SW 1271 (cell line): Measurements from ENCODE around the gene C2orf92.

ENCODE experiments used
- DNase-seq, 2 experiments: peaks; one replicate each; lab custom pipeline; 2025; lab: John Stamatoyannopoulos, UW

C2orf92 gene

GRCh38 chr2:97714084-97714949 lies 44.8 kb downstream of the C2orf92 start:
- no peak for DNase-seq

- DNase-seq = no peak
These were observed 45.6 kb downstream of the C2orf92 start for GRCh38 chr2:97714950-97715652.

- no peak for DNase-seq
These were observed 46.6 kb downstream of the C2orf92 start for GRCh38 chr2:97715951-97716694.

- no peak for DNase-seq
These were observed 47.4 kb downstream of the C2orf92 start for GRCh38 chr2:97716695-97717612.

- DNase-seq = no peak
These were observed 48.1 kb downstream of the C2orf92 start for GRCh38 chr2:97717613-97717995.

GRCh38 chr2:97718051-97718882 lies 48.8 kb downstream of the C2orf92 start:
- DNase-seq = no peak

- no peak for DNase-seq
These were observed 49.4 kb downstream of the C2orf92 start for GRCh38 chr2:97718942-97719341.

- no peak for DNase-seq
These were observed 50.0 kb downstream of the C2orf92 start for GRCh38 chr2:97719362-97720155.

- no peak for DNase-seq
These were observed 51.2 kb downstream of the C2orf92 start for GRCh38 chr2:97720746-97721145.

- no peak for DNase-seq
These were observed 52.7 kb downstream of the C2orf92 start for GRCh38 chr2:97722227-97722626.

- DNase-seq = no peak
These were observed 53.9 kb downstream of the C2orf92 start for GRCh38 chr2:97723156-97724072.

- no peak for DNase-seq
These were observed 54.5 kb downstream of the C2orf92 start for GRCh38 chr2:97724073-97724410.

- DNase-seq = no peak
These were observed 55.0 kb downstream of the C2orf92 start for GRCh38 chr2:97724501-97724900.

- DNase-seq = no peak
These were observed 55.6 kb downstream of the C2orf92 start for GRCh38 chr2:97724946-97725688.

- no peak for DNase-seq
These were observed 57.0 kb downstream of the C2orf92 start for GRCh38 chr2:97726261-97727064.

- no peak for DNase-seq
These were observed 57.8 kb downstream of the C2orf92 start for GRCh38 chr2:97727296-97727695.

- DNase-seq = no peak
These were observed 58.7 kb downstream of the C2orf92 start for GRCh38 chr2:97728091-97728731.
